Measurements from ENCODE around the gene TP53I11.

DNA sequence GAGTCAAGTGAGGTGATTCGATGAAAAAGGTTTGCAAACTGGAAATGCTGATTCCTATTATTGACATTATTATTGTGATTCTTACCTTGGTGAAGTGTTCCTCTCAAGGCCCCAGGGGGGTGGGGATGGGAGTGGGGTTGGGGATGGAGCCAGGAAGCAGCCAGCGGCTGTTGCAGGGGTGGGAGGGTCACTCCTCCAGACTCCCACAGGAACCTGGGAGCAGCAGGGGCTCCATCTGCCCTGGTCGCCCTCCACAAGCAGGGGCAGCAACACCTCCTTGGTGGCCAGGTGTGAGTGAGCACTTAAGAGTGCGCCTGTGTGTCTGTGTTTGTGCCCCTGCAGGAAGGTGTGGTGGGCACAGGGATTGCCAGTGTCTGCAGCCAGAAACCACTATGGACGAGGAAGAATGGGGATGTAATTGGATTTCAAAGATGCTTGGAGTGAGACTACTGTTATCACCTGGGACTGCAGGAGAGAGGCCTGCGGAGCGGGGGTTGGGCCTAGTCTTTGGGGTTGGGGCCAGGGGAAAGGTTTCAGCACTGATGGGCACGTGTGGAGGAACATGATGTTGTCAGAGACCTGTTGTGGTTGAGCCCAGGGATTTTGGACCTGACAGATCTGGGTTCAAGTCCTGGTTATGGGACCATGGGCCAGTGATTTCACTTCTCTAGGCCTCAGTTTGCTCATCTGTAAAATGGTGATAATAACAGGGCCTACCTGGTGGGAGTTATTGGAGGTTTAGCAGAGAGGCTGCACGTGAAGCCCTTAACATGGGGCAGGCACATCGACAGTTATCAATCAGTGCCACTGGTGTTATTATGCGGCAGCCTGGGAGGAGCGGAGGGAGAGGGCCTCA lies 3.6 kb upstream of the TP53I11 start:
- TF ChIP-seq, protein P1, sequence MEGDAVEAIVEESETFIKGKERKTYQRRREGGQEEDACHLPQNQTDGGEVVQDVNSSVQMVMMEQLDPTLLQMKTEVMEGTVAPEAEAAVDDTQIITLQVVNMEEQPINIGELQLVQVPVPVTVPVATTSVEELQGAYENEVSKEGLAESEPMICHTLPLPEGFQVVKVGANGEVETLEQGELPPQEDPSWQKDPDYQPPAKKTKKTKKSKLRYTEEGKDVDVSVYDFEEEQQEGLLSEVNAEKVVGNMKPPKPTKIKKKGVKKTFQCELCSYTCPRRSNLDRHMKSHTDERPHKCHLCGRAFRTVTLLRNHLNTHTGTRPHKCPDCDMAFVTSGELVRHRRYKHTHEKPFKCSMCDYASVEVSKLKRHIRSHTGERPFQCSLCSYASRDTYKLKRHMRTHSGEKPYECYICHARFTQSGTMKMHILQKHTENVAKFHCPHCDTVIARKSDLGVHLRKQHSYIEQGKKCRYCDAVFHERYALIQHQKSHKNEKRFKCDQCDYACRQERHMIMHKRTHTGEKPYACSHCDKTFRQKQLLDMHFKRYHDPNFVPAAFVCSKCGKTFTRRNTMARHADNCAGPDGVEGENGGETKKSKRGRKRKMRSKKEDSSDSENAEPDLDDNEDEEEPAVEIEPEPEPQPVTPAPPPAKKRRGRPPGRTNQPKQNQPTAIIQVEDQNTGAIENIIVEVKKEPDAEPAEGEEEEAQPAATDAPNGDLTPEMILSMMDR (conservative IDR thresholded peaks at IDR 0.05; ENCODE audit: low read depth in 2 of 2), result no peak
- TF ChIP-seq EZH2 (IDR thresholded peaks at IDR 0.05; ENCODE audit: low read depth, unreplicated experiment) (no peak), EZH2phosphoT487 (IDR thresholded peaks at IDR 0.05; ENCODE audit: unreplicated experiment) (no peak), JUNB (IDR thresholded peaks at IDR 0.05; ENCODE audit: unreplicated experiment) (no peak), CREB1 (CRISPR knock-in tag; IDR thresholded peaks at IDR 0.05; ENCODE audit: low read depth) (no peak), POLR2AphosphoS5 (IDR thresholded peaks at IDR 0.05; ENCODE audit: low read depth) (no peak)
- TF ChIP-seq, protein P2, sequence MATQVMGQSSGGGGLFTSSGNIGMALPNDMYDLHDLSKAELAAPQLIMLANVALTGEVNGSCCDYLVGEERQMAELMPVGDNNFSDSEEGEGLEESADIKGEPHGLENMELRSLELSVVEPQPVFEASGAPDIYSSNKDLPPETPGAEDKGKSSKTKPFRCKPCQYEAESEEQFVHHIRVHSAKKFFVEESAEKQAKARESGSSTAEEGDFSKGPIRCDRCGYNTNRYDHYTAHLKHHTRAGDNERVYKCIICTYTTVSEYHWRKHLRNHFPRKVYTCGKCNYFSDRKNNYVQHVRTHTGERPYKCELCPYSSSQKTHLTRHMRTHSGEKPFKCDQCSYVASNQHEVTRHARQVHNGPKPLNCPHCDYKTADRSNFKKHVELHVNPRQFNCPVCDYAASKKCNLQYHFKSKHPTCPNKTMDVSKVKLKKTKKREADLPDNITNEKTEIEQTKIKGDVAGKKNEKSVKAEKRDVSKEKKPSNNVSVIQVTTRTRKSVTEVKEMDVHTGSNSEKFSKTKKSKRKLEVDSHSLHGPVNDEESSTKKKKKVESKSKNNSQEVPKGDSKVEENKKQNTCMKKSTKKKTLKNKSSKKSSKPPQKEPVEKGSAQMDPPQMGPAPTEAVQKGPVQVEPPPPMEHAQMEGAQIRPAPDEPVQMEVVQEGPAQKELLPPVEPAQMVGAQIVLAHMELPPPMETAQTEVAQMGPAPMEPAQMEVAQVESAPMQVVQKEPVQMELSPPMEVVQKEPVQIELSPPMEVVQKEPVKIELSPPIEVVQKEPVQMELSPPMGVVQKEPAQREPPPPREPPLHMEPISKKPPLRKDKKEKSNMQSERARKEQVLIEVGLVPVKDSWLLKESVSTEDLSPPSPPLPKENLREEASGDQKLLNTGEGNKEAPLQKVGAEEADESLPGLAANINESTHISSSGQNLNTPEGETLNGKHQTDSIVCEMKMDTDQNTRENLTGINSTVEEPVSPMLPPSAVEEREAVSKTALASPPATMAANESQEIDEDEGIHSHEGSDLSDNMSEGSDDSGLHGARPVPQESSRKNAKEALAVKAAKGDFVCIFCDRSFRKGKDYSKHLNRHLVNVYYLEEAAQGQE (IDR thresholded peaks at IDR 0.05; ENCODE audit: unreplicated experiment), result no peak

Data from GM23338 (cell line).